ENCODE measurements around the gene HOXC10. TPM values are rescaled to one million over a fixed set of nuclear protein-coding genes. Genes with fewer than 3 reads are reported as not detected.

HOXC10 gene
- total and polyA plus RNA-seq, 2 donors (not counting 3 experiments of a cell fraction or from before 2014, with no cell fraction given), result 0.18 TPM; not detected in 1

- CTCF ChIA-PET, result interaction anchor here (1.3 to 17.0 kb wide), 4 partner anchors 10 to 194 kb away, joined by 3 to 616 read pairs (median 7); partner anchors contain the start of genes HOXC10 and SMUG1
- intact Hi-C loops (cut with micrococcal nuclease), result loop anchor here (10.0 kb wide), 1 partner anchor 363 kb away; the partner anchor contains the start of gene GPR84
- Histone ChIP-seq H3K9me3 (replicated peaks; ENCODE audit: control insufficient read depth, insufficient read depth, low read length) (no peaks in the 10 kb centered on the region), H3K4me2 (ENCODE audit: insufficient read depth, low read length) (no peak overlapping the region), H3K9ac (replicated peaks; ENCODE audit: extremely low read depth, insufficient read depth, low read length) (no peak overlapping the region), H3K4me1 (ENCODE audit: control insufficient read depth, extremely low read depth, insufficient read depth, low read length) (no peaks in the 10 kb centered on the region), H4K20me1 (replicated peaks; ENCODE audit: control insufficient read depth, extremely low read depth, insufficient read depth, low read length) (no peaks in the 10 kb centered on the region), H2AFZ (ENCODE audit: low read depth, low read length) (no peak overlapping the region), H3K27ac (ENCODE audit: insufficient read depth, low read depth, low read length) (no peak overlapping the region), H3K9me1 (replicated peaks; ENCODE audit: control insufficient read depth, extremely low read depth, insufficient read depth, low read length) (no peaks in the 10 kb centered on the region), H3K27me3 (ENCODE audit: control insufficient read depth in 2 of 2, insufficient read depth in 2 of 2, low read length in 2 of 2) (peaks cover 76 to 96% of the 10 kb centered on the region in 2 experiments), H3K4me3 (replicated peaks in 1 of 3; ENCODE audit: insufficient read depth in 1 of 3, low read depth in 1 of 3, low read length in 3 of 3) (no peak overlapping the region), H3K36me3 (ENCODE audit: control insufficient read depth in 2 of 2, extremely low read depth in 1 of 2, insufficient read depth in 2 of 2, low read length in 2 of 2) (no peaks in the 10 kb centered on the region), H3K79me2 (ENCODE audit: control insufficient read depth, insufficient read depth, low read length) (no peaks in the 10 kb centered on the region)
- POLR2A ChIA-PET, result no interaction called here
- no peak for FAIRE-seq
- no TSS peak for BruUV-seq (replicated peaks)
- DNase-seq (ENCODE audit: low read depth, low spot score), result no peak
- dilution Hi-C loops (cut with MboI; ENCODE audit: extremely low pct_ligation_motif_present, low sequenced_read_pairs), result no loop called here
- TF ChIP-seq CTCF (IDR thresholded peaks at IDR 0.05; ENCODE audit: extremely low read depth in 1 of 2, insufficient read depth in 1 of 2, low read depth in 1 of 2, low read length in 2 of 2) (no peak), GATA2 (IDR thresholded peaks at IDR 0.05; ENCODE audit: insufficient read depth, insufficient read length, low read depth, low read length) (no peak), FOS (IDR thresholded peaks at IDR 0.05; ENCODE audit: borderline replicate concordance, insufficient read depth, low read length) (no peak), EZH2 (IDR thresholded peaks at IDR 0.05; ENCODE audit: borderline replicate concordance, low read depth, low read length, severe bottlenecking) (no peak), MYC (IDR thresholded peaks at IDR 0.05; ENCODE audit: low read depth, low read length) (no peak), POLR2A (IDR thresholded peaks at IDR 0.05; ENCODE audit: low read depth, low read length) (no peak), MAX (IDR thresholded peaks at IDR 0.05; ENCODE audit: insufficient read depth, insufficient read length) (no peak), POLR2AphosphoS5 (IDR thresholded peaks at IDR 0.05; ENCODE audit: insufficient read depth, low read depth, low read length) (no peak), JUN (IDR thresholded peaks at IDR 0.05; ENCODE audit: borderline replicate concordance, insufficient read depth, insufficient read length, low read depth) (no peak)
Observed at GRCh38 chr12:54001283-54002187, 16.6 kb downstream of the HOXC10 start.

Data from endothelial cell of umbilical vein (primary cell).